Central memory CD8-positive, alpha-beta T cell (primary cell): Measurements from ENCODE around the gene PYM1.
A peak's percentile ranks its signal among the peaks of the same experiment; 100 is the strongest.

ENCODE experiments used
- ATAC-seq: fragments of 150-1000 bp; cut with Tn5 transposase; replicated peaks from 2 replicates; pipeline ENCODE4 v1.10.0; 2022; ENCODE audit warnings: mild to moderate bottlenecking, moderate FRiP score, moderate number of reproducible peaks; ENCODE audit not compliant: poor library complexity, severe bottlenecking; ENCODE audit errors: extremely low read depth
- DNase-seq, 2 donors: peaks; one replicate each; pipeline ENCODE4 v3.0.0; 2021; ENCODE audit warnings: low spot score in 2 of 2
- H3K27ac Mint-ChIP-seq: one replicate; pipeline ENCODE4 v1.8.0; 2022; ENCODE audit warnings: low read depth, mild to moderate bottlenecking, moderate library complexity, mixed read lengths
- H3K27me3 Mint-ChIP-seq: one replicate; pipeline ENCODE4 v1.8.0; 2022; ENCODE audit warnings: mixed read lengths
- H3K36me3 Mint-ChIP-seq: one replicate; pipeline ENCODE4 v1.8.0; 2022; ENCODE audit warnings: mild to moderate bottlenecking, moderate library complexity, mixed read lengths; ENCODE audit not compliant: insufficient read depth
- H3K4me1 Mint-ChIP-seq: one replicate; pipeline ENCODE4 v1.8.0; 2022; ENCODE audit warnings: mixed read lengths
- H3K4me3 Mint-ChIP-seq: one replicate; pipeline ENCODE4 v1.8.0; 2022; ENCODE audit warnings: mild to moderate bottlenecking, moderate library complexity, mixed read lengths
- H3K9me3 Mint-ChIP-seq: one replicate; pipeline ENCODE4 v1.8.0; 2022; ENCODE audit warnings: mixed read lengths

The PYM1 gene

DNA sequence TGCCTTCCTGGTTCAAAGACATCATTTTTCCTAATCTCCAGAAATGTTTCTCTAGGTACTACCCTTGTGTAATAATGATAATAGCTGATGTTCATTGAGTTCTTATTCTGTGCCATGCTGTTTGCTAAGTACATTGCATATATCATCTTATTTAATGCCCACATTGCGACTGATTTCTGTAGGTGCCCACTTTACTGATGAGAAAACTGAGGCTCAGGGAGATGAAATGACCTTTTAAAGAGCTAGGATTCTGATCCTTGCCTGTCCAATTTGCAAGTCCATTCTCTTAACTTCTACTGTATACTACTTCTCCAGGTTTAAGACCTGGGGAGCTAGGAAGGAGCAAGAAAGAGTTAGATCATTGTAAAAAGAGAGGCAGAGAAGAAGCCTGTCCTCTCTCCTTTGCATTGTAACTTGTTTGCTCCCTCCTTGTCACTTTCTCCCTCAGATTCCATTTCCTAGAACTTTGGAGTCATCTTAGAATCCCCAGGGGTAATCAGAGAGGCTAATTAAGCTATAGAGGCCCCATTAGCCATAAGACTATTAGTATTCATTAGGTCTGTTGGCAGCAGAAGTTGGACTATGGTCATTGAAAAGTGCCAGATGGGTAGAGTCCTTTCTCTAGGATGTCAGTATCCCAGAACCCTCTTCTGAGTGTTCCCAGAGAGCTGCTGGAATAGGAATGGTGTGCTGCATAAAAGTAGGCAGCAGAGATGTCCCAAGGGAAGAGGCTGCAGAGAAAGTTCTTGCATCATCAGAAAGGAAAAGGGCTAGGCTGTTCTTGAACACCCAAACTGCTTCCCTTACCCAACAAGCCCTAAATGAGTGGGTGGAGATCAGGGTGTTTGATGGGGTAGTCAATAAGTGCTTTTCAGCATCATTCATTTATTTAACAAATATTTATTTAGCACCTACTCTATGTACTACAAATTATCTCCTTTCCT is 6.4 kb upstream of the PYM1 start:
- H3K9me3 Mint-ChIP-seq: no peaks in the 10 kb centered on the region
- peak overlapping the region; percentile 86 for H3K27ac Mint-ChIP-seq
- no peak for DNase-seq
- no peaks in the 10 kb centered on the region for H3K27me3 Mint-ChIP-seq
- H3K4me3 Mint-ChIP-seq: peak overlapping the region; percentile 99
- H3K36me3 Mint-ChIP-seq: peaks cover 61% of the 10 kb centered on the region
- no peak for ATAC-seq
- peaks cover 85% of the 10 kb centered on the region for H3K4me1 Mint-ChIP-seq

GRCh38 chr12:55933169-55933798 is 5.6 kb upstream of the PYM1 start:
- H3K4me3 Mint-ChIP-seq: peak overlapping the region; percentile 99
- no peak for ATAC-seq
- peaks cover 58% of the 10 kb centered on the region for H3K36me3 Mint-ChIP-seq
- DNase-seq: no peak
- peak overlapping the region; percentile 99 for H3K27ac Mint-ChIP-seq
- H3K9me3 Mint-ChIP-seq: no peaks in the 10 kb centered on the region
- H3K4me1 Mint-ChIP-seq: peaks cover 80% of the 10 kb centered on the region
- H3K27me3 Mint-ChIP-seq: no peaks in the 10 kb centered on the region

GRCh38 chr12:55932551-55932910 is 4.8 kb upstream of the PYM1 start:
- H3K27me3 Mint-ChIP-seq: no peaks in the 10 kb centered on the region
- H3K9me3 Mint-ChIP-seq: no peaks in the 10 kb centered on the region
- H3K4me3 Mint-ChIP-seq: peak overlapping the region; percentile 99
- DNase-seq (peak in 1 of 2 donors; percentile 37), ATAC-seq (peak; percentile 44)
- peaks cover 80% of the 10 kb centered on the region for H3K4me1 Mint-ChIP-seq
- H3K27ac Mint-ChIP-seq: peak overlapping the region; percentile 99
- H3K36me3 Mint-ChIP-seq: peaks cover 62% of the 10 kb centered on the region

GRCh38 chr12:55931780-55932550 is 4.3 kb upstream of the PYM1 start:
- H3K9me3 Mint-ChIP-seq: no peaks in the 10 kb centered on the region
- DNase-seq: no peak
- H3K4me1 Mint-ChIP-seq: peaks cover 78% of the 10 kb centered on the region
- peaks cover 57% of the 10 kb centered on the region for H3K36me3 Mint-ChIP-seq
- H3K27me3 Mint-ChIP-seq: no peaks in the 10 kb centered on the region
- H3K27ac Mint-ChIP-seq: peak overlapping the region; percentile 99
- H3K4me3 Mint-ChIP-seq: peak overlapping the region; percentile 99
- ATAC-seq: no peak

DNA sequence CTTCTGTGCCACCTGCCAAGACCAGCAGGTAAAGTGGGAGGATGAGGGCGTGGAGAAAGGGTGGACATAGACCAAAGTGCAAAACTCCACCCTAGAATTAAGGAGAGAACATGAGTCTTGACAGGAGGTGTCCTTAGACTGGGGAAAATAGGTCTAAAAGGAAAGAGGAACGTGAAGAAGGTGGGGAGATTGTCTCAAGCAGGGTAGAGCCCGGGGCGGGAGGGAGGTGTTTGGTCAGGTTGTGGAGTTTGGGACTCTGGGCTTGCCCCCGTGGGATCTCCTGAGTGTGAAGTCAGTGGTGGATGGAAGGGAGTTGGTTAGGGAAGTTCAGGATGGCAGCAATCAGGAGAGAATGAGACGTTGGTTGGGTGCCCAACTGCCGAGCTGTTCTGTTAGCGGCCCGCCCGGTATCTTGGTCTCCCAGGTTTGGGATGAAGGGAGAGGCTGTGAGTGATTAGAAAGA is 3.7 kb upstream of the PYM1 start:
- Mint-ChIP-seq H3K9me3 (no peaks in the 10 kb centered on the region), H3K27me3 (no peaks in the 10 kb centered on the region)
- ATAC-seq: no peak

DNA sequence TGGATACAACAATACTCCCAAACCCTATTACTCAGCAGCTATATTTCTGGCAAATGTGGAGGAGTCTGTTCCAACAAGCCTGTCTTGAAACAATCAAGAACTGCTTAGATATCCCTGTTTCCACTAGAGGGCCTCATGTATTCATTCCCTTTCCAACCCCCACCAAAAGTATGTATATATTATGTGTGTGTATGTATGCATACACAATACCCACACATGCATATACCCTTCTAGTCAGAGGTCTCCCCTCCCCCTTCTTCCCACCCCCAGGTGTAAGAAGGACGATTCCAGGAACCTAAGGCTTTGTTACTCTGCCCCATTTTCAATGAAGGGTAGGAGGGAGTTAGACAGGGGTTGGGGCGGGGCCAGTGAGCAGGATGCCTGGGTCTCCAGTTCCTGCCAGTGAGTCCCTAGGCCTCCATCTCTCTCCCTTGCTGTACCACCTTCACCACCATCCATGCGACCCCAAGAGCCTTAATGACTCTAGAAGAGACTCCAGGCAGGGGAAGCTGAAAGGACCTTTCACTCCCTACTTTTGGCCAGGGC is 3.1 kb upstream of the PYM1 start, which contains the start of gene DGKA:
TSS of gene DGKA (plus strand) at position 392 of the 546 bp plus-strand sequence. CDS start 5,342 bp downstream, outside the sequence.
- no peaks in the 10 kb centered on the region for H3K27me3 Mint-ChIP-seq
- peak in 1 of 2 donors; percentile 28 for DNase-seq
- H3K36me3 Mint-ChIP-seq: peaks cover 52% of the 10 kb centered on the region

More for the DNA sequence above, 3.7 kb upstream of the PYM1 start:
- H3K4me3 Mint-ChIP-seq: peak overlapping the region; percentile 99
- H3K4me1 Mint-ChIP-seq: peaks cover 81% of the 10 kb centered on the region
- peak overlapping the region; percentile 99 for H3K27ac Mint-ChIP-seq
- no peak for DNase-seq
- peaks cover 55% of the 10 kb centered on the region for H3K36me3 Mint-ChIP-seq

GRCh38 chr12:55929306-55929791 is 1.7 kb upstream of the PYM1 start:
- peak overlapping the region; percentile 99 for H3K27ac Mint-ChIP-seq
- H3K4me1 Mint-ChIP-seq: peaks cover 77% of the 10 kb centered on the region
- peaks cover 48% of the 10 kb centered on the region for H3K36me3 Mint-ChIP-seq
- no peaks in the 10 kb centered on the region for H3K9me3 Mint-ChIP-seq
- ATAC-seq: peak; percentile 50
- H3K4me3 Mint-ChIP-seq: peak overlapping the region; percentile 99
- no peaks in the 10 kb centered on the region for H3K27me3 Mint-ChIP-seq
- DNase-seq: peak; percentile 52 to 68

More for the DNA sequence above, 3.1 kb upstream of the PYM1 start, which contains the start of gene DGKA:
- no peak for ATAC-seq
- H3K27ac Mint-ChIP-seq: peak within 1 kb of the TSS; percentile 99
- H3K4me3 Mint-ChIP-seq: peak within 1 kb of the TSS; percentile 99
- H3K9me3 Mint-ChIP-seq: no peaks in the 10 kb centered on the region
- peaks cover 81% of the 10 kb centered on the region for H3K4me1 Mint-ChIP-seq

DNA sequence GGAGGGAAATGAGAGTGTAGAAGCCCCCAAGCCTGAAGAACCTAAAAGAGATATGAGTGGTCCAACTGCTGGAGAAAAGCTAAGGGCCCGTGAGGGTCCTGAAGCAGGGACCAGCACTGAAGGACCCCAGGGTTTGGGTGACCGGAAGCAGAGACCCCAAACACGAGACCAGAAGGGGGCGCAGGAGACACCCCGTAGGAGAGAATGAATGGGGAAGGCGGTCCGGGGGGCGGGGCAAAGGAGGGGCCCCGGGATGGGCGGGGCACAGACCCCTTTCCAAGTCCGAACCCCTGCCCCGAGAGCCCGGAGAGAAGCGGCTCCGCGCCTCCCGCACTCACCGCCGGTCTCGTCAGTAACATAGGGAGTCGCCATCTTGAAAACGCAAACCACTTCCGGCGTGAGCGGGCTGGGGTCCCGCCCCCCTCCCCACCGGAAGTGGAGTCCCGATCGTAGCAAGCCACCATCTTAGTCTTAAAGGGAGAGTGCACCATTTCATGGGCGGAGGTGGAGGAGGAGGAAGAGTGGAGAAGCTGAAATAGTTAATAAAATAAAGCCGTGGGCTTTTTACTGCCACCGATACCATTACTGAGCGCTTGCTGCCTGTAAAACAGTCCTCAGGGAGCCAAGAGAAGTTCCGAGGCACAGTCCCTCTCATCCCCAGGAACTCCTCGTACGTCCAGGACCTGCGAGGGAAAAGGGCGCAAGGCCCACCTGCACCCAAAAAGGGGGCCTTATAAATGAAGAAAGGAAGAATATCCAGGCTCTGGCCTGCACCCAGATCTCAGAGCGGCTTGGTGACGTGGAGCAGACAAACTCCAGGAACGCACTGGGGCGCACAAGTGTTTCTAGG is 731 bp downstream of the PYM1 start:
- Mint-ChIP-seq H3K4me1 (peaks cover 65% of the 10 kb centered on the region), H3K27me3 (no peaks in the 10 kb centered on the region), H3K4me3 (peak overlapping the region; percentile 99), H3K36me3 (peaks cover 44% of the 10 kb centered on the region), H3K9me3 (no peaks in the 10 kb centered on the region), H3K27ac (peak overlapping the region; percentile 95)
- peak; percentile 52 for ATAC-seq
- peak; percentile 63 to 70 for DNase-seq

- Mint-ChIP-seq H3K4me1 (peaks cover 60% of the 10 kb centered on the region), H3K27me3 (no peaks in the 10 kb centered on the region)
Observed at GRCh38 chr12:55925870-55926737, 1.6 kb downstream of the PYM1 start.

DNA sequence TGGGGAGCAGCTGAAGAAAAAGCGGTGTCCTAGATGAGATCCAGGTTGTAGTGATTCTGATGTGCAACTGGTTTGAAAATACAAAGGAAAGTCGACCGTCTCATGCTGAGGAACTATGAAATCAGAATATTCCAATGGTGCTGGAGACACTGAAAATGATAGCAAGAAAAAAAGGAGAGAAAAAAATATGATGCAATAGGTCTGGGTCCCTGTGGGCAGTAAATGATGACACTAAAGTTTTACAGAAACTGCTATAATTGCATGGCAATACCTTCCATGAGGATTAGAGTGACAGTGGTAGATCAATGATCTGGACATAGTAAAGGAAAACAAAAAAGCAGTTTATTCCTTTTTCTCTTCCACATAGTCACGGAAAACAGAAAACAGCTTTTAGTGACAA is 2.3 kb downstream of the PYM1 start:
- H3K4me1 Mint-ChIP-seq: peaks cover 53% of the 10 kb centered on the region
- no peak for ATAC-seq
- no peaks in the 10 kb centered on the region for H3K9me3 Mint-ChIP-seq
- no peak for DNase-seq
- H3K4me3 Mint-ChIP-seq: peak overlapping the region; percentile 99
- H3K27ac Mint-ChIP-seq: peak overlapping the region; percentile 95
- peaks cover 34% of the 10 kb centered on the region for H3K36me3 Mint-ChIP-seq
- no peaks in the 10 kb centered on the region for H3K27me3 Mint-ChIP-seq

More at GRCh38 chr12:55925870-55926737, 1.6 kb downstream of the PYM1 start:
- H3K9me3 Mint-ChIP-seq: no peaks in the 10 kb centered on the region
- ATAC-seq (no peak), DNase-seq (no peak)
- peaks cover 39% of the 10 kb centered on the region for H3K36me3 Mint-ChIP-seq
- peak overlapping the region; percentile 99 for H3K4me3 Mint-ChIP-seq
- peak overlapping the region; percentile 95 for H3K27ac Mint-ChIP-seq
